HG02763 (cell line): Measurements from ENCODE around the gene ITGBL1.

Experiments used
- ATAC-seq: cut with Tn5 transposase; IDR thresholded peaks from one replicate; pipeline ENCODE4 v1.9.1; 2021; ENCODE audit warnings: mild to moderate bottlenecking, moderate library complexity; ENCODE audit not compliant: unreplicated experiment

Gene ITGBL1

DNA sequence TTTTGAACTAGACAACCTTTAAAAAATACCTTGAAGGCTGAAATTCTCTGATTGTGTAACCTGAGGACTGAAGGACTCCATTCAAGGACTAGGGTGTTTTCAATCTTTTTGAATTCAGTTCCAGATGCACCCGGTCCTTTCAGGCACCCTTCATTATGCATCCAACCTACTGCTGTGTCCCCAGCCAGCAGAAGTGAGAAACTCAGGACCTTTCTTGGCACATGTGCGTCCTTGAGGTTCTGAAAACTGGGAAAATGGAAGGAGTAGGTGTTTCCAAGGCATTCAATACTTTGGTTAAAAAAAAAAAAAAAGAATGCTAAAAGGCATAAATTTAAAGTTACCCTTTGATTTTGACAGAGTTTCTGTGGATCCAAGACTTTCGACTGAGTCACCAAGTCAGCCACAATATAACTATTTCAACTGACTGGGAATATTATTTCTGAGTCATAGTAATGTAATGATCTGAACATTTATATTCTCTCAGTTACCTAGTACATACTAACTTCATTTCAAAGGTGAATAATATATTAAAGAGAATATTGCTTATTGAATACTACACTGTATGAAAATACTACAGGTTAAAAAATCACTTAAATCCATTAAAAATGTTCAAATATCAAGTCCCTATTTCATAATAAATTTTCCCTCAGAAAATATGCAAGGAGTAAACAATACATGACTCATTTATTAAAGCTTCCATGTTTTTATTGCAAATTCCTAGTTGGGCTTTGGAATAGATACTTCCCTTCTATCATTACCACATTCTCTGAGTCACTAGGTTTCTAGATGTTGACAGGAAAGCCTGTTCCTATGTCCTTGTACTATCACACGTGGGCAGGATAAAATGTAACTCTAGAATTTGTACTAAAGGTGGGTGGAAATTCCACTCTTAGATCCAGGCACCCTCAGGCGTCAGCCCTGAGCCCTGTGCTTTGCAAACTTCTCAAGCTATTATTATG is 2.4 kb upstream of the ITGBL1 start:
- ATAC-seq, result no peak

DNA sequence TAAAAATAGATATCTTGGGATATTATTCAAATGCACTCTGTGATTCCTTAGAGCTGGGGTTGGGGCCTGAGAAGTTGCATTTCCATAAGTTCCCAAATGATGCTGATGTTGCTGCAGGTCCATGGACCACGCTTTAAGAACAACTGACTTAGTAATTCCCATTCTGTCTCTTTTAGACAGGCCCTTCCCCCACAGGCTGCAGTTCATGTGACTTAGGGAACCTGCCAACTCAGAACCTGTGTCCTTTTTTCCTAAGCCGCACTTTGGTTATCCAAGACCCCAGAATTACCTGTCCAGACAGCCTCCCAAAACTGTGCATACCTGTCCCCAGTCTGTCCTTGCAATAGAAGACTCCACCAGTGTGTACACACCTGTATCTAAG is 1.7 kb upstream of the ITGBL1 start:
- ATAC-seq, result no peak

DNA sequence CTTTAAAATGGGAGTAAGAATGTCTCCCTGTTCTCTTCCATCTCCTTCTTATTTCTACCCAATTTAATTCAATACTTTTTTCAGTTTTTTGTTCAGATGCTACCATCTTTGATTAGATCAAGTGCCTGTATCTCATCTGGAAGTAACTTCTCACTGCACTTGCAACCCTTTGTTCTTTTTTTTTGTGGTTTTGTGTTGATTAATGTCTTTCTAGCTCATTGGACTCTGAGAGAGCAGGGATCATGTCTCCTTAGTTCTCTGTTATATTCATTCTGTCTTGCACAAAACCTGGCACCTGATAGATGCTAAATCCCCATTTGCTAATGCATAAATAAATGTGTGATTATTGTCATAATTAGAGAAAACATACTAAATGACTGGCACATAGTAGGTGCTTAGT is 834 bp upstream of the ITGBL1 start:
- no peak for ATAC-seq

DNA sequence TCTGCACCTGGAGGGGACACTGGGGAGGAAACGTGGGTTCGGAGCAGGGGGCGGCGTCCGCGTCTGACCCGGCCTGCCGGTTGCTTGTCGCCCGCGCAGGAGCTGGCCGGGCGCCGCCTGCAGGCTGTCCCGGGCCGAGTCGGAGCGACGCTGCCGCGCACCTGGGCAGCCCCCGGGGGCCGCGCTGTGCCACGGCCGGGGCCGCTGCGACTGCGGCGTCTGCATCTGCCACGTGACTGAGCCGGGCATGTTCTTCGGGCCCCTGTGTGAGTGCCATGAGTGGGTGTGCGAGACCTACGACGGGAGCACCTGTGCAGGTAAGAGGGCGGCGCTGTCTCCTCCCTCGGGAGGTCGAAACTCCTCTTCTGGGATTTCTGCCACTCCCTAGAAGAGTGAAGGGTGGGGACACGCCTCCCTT is 1.3 kb downstream of the ITGBL1 start:
- no peak for ATAC-seq

DNA sequence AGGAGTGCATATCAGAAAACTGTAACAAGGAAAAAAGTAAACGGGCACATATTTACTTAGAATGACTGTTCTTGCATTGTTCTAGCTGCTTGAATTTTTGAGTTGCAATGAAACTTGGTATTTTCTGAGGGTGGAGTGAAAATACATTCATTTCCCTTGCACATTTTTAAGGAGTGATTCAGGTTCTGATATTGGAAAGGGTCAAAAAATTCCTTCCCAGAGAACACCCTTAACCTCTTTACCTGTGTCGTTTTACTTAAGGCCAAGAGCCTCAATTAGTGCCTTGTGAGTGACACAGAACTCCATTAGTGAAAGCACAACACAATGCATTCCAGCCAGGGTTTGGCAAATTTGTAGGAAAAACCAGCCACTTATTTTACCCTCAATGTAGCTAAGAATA is 2.3 kb downstream of the ITGBL1 start:
- no peak for ATAC-seq

DNA sequence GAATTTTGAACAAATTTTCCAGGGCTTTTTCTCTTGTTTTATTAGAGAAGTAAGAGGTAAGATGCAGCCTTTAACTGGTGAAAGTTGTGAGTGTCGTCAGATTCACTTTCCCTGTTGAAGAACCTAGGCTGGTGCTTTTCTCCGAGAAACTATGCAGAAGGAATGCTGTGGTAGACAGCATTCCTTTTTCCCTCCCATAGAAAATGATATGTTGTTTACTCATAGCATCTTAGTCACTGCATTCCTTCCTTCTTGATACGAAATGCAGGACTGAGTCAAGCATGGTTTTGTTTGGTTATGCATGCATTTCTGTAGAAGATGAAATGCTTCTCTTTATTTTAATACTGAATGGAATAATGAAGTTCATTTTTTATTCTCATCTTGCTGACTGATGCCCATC is 3.4 kb downstream of the ITGBL1 start:
- ATAC-seq, result no peak

DNA sequence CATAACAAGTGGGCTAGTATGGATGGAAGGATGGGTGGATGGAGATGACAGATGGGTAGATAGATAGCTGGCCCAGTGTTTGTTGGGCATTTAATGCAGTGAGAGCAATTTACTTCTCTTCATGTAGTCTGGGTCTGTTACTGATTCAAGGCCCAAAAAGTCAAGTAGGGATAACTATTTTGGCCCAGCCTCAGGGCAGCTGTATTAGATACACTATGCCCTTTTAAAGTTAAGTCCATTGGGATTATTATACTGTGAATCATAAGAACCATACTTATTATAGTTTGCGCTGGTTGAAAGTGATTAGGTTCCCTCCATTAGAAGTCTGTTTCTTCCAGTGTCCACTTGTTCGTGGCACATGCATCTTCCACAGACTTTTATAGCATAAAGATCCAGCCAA is 4.7 kb downstream of the ITGBL1 start:
- ATAC-seq, result no peak

DNA sequence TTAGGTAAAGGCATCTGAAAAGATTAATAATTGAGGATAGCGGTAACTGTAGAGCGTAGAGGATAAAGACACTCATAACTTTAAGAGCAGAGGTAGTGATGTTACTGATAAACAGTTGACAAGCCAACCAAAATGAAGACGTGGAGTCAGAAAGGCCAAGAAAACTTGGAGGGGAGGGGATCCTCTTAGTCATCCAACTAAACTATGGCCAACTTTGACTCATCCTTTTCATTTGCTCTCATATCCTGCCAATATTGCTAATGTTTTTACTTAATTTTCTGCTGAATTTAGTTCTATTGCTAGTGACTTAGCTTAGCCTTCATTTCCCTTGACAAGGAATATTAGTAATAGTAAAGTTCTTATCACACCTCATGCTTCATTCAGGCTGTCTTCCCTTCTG is 13.4 kb downstream of the ITGBL1 start:
- ATAC-seq, result no peak

DNA sequence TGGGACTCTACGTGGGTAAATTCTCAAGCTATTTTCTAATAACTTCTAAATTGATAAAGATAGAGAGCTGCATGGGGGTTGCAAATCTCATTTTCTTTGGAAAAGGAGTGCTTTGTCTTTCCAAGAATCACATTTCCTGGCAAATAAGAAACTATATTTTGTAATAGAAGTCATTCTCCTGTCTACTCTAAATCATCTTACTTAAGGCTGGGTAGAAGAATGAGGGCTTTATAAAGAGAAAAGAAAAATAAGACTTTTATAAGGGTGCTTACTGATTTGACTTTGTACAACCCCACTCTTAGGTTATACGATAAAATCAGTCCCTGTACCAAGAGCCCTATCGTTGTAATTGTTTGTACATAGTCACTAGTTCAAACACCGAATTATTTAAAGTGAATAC is 14.9 kb downstream of the ITGBL1 start:
- ATAC-seq, result no peak

DNA sequence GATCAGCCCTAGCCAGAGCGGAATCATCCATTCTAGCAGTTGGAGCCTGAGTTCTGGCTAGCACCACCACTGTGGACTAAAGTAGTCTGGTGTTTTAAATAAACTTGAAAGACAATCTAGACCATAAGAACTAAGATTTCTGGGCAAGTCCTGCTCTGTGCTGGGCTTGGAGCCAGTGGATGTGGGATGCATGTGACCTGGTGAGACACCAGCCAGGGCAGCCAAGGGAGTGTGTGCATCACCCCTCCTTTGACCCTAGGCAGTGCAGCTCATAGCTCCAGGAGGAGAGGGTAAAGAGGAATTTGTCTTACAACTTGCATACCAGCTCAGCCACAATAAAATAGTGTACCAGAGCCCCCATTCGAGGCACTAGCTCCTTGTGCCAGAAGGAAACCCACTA is 21.0 kb downstream of the ITGBL1 start:
- no peak for ATAC-seq

DNA sequence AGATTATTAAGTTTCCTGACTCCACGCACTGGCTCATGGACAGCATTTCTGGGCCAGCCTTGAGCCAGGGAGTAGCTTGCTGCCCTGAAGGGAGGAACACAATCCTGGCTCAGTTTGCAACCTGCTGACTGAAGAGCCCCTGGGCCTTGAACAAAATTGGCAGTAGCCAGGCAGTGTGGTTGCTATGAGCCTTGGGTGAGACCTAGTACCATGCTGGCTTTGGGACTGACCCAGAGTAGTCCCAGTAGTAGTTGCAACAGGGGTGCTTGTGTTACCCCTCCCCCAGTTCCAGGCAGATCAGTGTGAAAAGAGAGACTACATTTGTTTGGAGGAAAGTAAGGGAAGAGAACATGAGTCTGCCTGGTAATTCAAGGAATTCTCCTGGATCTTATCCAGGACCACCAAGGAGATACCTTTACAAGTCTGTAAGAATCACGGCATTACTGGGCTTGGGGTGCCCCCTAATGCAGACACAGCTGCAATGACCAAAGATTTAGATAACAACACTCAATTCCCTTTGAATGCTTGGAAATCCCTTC is 22.0 kb downstream of the ITGBL1 start:
- no peak for ATAC-seq

DNA sequence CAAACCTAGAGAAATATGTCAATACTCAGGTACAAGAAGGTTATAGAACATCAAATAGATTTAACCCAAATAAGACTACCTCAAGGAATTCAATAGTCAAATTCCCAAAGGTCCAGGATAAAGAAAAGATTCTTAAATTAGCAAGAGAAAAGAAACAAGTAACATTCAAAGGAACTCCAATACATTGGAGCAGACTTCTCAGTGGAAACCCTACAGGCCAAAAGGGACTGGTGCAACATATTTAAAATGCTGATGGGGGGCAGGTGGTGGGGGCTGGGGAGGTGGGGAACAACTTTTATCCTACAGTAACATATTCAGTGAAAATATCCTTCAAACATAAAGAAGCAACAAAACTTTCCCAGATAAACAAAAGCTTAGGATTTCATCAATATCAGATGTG is 23.1 kb downstream of the ITGBL1 start:
- no peak for ATAC-seq

DNA sequence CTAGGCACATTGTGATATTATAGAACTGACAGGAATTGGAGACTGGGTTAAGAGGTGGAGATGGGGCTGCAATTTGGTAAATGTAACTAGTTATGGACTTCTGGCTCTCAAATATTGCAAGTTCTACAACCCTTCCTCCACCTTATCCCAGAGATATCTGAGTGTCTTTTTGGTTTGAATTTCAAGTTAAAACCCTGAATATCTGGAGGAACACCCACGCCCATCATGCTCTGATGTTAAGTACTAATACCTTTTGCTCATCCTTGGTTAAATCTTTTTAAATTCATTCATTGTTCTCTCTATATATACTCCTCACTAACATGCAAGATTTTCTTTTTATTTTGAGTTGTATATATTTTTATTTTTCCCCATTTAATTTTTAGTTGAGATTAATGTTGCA is 28.9 kb downstream of the ITGBL1 start:
- ATAC-seq, result no peak

DNA sequence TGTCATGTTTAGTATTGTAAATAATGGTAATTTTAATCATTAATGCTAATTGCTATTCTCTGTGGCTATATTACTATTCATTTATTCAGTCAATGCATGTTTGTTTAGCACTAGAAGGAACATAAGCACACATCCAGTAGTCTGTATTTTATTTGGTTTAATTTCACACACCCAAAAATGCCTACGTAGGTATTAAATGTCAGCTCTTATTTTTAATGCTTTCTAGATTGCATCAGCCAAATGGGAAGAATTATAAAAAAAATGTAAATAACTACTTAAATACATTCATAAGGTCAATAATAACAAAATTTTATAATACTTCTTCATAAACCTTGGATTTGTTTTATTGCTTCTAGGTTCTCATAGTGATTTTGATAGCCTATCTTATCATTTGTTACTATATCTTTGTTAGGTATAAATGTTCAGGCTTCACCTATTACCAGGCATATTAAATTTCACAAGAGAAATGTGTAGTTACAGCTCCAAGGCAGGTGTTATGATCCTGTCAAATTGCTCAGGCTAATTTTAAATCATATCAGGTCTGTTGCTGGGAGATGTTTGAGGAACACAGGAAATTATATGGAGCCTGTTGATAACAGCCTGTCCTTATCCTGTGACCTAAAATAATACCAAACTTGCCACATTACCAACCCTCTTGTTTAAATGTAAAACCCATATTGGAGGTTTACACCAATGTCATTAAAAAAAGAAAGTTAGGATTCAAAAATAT is 34.4 kb downstream of the ITGBL1 start:
- ATAC-seq, result no peak

DNA sequence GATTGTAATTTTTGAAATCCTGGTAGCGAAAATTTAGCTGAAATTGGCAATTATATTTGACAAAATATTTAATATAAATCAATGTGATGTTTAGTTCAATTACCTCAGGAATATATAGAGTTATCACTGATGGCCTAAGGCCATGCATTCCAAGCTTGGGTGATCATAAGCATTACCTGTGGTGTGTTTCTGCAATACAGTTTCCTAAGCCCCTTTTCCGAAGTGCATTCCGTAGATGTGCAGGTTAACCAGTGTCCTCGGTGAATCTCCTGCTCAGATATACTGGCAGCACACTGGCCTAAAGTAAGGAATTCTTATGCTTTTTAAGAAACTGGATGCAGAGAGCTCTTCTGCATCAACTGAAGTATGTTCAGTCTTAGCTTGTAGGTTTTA is 35.0 kb downstream of the ITGBL1 start:
- no peak for ATAC-seq

DNA sequence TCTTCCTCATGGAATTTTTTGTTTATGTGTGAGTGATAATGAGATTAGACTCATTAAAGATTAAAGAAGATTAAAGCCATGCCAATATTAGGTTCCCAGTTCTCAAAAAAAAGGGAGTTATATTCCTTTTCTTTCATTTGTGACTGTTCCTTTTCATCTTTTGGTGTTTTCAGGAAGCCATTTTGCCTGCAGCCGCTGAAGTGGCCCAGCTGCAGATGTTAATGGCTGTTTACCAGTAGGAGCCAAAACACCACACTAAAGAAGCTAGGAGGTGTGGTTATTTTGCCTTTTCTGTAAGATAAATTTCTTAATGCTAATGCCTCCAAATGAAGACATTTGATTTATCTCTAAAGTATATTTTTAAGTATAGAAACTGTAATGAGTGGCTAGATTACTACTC is 36.3 kb downstream of the ITGBL1 start:
- no peak for ATAC-seq

DNA sequence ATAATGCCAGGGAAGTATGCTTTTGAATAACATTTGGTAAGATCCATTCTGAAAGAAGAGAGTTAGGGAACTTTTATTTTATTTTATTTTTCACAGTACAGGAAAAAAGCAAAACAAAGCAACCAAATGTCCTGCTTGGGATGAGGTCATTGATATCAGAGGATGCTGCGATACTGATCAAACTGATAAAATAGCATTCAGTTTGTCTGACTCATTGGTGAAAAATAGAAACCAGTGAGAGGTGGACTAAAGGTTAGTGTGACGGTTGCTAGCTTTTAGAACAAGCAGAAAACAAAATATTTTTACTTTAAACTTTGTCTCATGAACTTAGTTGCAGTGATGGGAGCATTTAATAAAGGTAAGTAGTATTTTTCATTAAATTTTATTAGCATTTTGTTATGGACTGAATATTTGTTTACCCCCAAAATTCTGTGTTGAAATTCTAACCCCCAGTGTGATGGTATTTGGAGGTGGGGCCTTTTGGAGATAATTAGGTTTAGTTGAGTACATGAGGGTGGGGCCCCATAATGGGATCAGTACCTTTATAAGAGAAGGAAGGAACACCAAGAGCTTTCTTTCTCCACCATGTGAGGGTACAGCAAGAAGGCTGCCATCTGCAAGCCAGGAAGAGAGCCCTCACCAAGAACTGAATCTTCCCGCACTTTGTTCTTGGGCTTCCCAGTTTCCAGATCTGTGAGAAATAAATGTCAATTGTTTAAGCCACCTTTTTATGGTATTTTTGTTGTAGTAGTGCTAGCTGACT is 37.3 kb downstream of the ITGBL1 start:
- no peak for ATAC-seq

DNA sequence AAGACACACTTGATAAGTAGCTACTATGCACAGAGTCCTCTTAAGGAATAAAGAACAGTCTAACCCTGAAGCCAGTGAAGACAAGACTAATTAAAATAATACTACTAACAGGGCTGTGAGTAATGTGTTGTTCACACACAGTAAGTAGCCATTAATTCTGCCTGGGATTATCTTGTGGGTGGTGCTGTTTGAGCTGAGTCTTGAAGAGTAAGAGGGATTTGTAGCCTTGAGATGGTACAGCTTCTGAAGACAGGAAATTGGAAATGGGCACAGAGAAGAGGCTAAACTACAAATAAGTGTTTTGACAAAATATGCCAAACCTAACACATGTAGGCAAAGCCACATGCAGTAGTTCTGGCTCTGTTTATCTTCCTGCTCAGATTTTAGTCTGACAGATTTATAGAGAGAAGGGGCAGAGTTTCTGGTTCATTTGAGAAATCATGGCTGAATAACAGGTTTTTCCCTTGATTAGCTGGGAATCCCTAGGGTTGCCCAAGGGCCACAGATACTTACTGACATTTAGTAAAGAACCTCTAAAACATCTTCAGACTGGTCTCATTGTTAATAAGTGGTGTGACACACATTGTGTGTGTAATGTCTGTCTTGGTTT is 38.0 kb downstream of the ITGBL1 start:
- no peak for ATAC-seq

DNA sequence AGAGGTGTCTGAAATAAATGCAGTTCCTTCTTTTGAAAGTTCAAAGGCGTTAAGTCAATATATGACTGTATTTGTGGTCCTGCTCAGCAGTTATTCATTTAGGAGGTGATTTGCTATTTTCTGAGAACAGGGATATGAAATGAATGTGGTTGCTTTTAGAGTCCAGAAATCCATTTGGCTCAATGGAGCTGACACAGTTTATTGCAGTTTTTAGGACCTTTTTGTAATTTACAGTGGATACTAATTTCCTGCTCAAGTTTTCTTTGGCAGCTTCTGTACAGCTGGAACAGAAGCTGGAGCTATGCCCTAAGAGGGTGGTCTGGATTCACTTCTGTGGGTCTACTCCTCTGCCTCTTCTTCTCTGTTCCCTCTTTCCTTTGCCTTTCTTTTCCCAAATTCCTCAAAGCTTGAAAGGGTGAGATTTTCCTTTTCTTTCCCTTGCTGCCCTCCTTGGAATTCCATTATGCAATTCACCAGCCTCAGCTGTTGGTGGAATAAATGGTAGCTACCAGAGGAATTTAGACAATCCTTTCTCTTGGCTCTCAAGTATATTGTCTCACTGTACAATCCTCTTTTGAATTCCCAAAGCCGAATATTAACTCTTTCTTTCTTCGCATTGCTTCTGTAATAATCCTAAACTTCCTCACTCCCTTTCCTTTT is 39.9 kb downstream of the ITGBL1 start:
- no peak for ATAC-seq

DNA sequence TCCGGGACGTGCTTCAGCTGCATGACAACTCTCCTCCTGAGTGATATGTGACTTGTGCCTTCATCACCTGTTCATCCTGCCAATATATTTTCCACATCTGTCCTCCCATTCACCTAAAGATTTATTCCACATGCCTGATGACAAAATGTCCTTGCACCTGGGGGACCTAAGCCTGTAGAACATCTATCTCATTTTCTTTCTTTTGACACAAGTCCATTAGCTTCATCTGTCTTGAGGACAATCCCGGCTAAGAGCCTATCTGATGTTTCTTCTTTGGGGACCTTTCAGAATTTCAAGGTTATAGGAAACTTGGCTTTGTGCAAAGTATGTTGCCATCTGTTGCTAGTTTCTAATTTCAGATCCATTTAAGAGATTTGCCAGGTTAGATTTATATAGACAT is 41.1 kb downstream of the ITGBL1 start:
- ATAC-seq, result no peak
